ENCODE results near the gene UGGT2.
"Not testable (repeated sequence)": the region's sequence is repeated elsewhere in the genome, so short reads cannot be mapped to it uniquely, and the experiment has no call there.

The UGGT2 gene

DNA sequence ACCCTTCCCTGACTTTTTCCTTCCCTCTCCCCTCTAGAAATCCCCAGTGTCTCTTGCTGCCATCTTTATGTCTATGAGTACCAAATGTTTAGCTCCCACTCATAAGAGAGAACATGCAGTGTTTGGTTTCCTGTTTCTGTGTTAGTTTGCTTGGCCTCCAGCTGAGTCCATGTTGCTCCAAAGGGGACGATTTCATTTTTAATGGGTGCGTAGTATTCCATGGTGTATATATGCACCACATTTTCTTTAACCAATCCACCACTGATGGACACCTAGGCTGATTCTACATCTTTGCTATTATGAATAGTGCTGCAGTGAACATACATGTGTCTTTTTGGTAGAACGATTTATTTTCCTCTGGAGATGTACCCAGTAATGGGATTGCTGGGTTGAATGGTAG, 123.8 kb downstream of the UGGT2 start:
- H3K27ac ChIP-seq = no peak overlapping the region
- TF ChIP-seq ZFX (IDR thresholded peaks at IDR 0.05) = no peak
- TF ChIP-seq, protein P1, sequence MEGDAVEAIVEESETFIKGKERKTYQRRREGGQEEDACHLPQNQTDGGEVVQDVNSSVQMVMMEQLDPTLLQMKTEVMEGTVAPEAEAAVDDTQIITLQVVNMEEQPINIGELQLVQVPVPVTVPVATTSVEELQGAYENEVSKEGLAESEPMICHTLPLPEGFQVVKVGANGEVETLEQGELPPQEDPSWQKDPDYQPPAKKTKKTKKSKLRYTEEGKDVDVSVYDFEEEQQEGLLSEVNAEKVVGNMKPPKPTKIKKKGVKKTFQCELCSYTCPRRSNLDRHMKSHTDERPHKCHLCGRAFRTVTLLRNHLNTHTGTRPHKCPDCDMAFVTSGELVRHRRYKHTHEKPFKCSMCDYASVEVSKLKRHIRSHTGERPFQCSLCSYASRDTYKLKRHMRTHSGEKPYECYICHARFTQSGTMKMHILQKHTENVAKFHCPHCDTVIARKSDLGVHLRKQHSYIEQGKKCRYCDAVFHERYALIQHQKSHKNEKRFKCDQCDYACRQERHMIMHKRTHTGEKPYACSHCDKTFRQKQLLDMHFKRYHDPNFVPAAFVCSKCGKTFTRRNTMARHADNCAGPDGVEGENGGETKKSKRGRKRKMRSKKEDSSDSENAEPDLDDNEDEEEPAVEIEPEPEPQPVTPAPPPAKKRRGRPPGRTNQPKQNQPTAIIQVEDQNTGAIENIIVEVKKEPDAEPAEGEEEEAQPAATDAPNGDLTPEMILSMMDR (conservative IDR thresholded peaks at IDR 0.05) = no peak

DNA sequence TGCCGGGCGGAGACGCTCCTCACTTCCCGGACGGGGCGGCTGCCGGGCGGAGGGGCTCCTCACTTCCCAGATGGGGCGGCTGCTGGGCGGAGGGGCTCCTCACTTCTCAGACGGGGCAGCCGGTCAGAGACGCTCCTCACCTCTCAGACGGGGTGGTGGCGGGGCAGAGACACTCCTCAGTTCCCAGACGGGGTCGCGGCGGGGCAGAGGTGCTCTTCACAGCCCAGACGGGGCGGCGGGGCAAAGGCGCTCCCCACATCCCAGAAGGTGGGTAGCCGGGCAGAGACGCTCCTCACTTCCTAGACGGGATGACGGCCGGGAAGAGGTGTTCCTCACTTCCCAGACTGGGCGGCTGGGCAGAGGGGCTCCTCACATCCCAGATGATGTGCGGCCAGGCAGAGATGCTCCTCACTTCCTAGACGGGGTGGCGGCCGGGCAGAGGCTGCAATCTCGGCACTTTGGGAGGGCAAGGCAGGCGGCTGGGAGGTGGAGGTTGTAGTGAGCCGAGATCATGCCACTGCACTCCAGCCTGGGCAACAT, 124.8 kb downstream of the UGGT2 start:
- H3K27ac ChIP-seq = not testable (repeated sequence)

DNA sequence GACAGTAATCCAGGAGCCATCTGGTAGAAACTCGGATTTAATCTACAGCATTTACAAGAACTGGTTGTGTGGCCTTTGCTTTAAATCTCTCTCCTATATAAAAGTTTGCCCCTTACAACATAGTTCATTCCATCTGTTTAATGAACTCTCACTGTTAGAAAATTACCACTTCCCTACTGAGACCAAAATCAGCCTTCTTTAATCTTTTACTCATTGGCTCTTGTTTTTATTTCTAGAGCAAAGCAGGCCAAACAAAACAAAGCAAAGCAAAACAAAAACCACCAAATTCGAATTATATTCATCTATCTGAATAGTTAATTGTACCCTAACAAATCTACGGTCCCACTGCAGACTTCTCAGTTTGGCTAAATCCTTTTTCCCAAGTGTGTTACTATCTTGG, 127.0 kb downstream of the UGGT2 start:
- no peak for TF ChIP-seq ZFX (IDR thresholded peaks at IDR 0.05)
- TF ChIP-seq, protein P1 (conservative IDR thresholded peaks at IDR 0.05) = no peak
- H3K27ac ChIP-seq = no peak overlapping the region

DNA sequence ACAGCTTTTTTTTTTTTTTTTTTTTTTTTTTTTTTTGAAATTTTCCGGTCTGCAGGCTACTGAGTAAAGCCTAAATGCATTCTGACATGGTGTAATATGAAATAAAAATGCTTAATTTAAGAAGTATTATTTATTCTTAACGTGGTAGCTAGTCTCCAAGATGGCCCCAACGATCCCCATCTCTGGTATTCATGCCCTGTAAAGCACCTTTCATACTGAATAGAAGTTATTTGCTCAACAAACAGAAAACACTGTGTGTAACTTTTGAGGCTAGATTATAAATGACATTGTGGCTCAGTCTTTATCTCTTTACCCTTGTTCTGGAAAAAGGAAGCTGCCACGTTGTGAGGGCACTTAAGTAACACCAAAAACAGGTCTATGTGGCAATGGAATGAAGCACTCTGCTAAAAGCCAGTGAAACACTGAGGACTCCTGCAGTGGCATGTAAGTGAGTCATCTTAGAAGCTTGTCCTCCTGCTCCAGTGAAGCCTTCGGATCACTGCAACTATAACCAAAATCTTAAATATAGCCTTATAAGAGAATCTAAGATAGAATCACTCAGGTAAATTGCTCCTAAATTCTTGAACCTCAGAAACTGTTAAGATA, 128.7 kb downstream of the UGGT2 start:
- H3K27ac ChIP-seq = no peak overlapping the region
- no peak for TF ChIP-seq ZFX (IDR thresholded peaks at IDR 0.05)
- TF ChIP-seq, protein P1 (conservative IDR thresholded peaks at IDR 0.05) = no peak

DNA sequence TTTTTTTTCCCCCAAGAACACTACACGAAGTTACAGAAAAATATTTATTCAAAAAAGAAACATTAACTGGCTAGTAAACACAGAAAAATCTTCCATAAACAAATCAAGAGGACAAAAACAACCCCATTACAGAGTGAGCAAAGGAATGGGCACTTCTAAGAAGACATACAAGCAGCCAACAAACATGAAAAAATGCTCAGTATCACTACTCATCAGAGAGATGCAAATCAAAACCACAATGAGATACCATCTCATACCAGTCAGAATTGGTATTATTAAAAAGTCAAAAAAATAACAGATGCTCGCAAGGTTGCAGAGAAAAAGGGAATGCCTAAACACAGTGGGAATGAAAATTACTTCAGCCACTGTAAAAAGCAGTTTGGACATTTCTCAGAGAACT, 131.7 kb downstream of the UGGT2 start:
- H3K27ac ChIP-seq = no peak overlapping the region

DNA sequence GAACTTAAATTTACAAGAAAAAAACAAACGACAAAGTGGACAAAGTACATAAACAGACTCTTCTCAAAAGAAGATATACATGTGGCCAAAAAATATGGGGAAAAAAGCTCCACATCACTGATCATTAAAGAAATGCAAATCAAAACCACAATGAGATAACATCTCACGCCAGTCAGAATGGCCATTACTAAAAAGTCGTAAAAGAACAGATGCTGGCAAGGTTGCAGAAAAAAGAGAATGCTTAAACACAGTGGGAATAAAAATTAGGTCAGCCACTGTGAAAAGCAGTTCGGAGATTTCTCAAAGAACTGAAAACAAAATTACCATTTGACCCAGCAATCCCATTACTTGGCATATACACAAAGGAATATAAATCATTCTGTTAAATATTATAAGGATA, 132.7 kb downstream of the UGGT2 start:
- no peak overlapping the region for H3K27ac ChIP-seq
- TF ChIP-seq ZFX (IDR thresholded peaks at IDR 0.05) = no peak
- TF ChIP-seq, protein P1 (conservative IDR thresholded peaks at IDR 0.05) = no peak

More for the DNA sequence above, 131.7 kb downstream of the UGGT2 start:
- no peak for TF ChIP-seq ZFX (IDR thresholded peaks at IDR 0.05)

DNA sequence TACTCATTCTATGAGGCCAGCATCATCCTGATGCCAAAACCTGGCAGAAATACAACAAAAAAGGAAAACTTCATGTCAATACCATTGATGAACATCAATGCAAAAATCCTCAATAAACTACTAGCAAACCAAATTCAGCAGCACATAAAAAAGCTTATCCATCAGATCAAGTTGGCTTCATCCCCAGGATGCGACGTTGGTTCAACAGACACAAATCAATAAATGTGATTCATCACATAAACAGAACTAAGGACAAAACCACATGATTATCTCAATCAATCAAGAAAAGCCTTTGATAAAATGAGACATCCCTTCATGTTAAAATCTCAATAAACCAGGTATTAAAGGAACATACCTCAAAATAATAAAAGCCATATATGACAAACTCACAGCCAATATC, 134.3 kb downstream of the UGGT2 start:
- TF ChIP-seq ZFX (IDR thresholded peaks at IDR 0.05) = no peak
- TF ChIP-seq, protein P1 (conservative IDR thresholded peaks at IDR 0.05) = no peak

DNA sequence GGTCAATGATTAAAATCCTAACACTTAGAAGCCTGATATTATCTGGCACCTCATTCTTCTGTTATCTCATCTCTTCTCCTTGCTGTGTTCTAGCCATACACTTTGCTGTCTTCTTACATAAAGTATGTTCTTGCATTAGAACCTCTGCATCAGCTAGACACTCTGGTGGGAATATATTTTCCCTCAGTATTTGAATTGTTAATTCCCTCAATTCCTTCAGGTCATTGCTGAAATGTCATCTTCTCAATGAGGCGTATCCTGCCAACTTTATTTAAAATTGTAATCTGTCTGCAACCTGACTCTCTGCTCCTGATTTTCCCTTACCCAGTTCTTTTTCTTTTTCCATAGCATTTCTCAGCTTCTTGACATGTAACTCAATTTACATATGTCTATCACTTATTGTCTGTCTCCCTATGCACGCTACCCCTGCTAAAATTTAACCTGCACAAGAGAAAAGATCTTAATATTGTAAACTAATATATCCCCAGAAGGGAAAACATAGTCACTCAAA, 138.2 kb downstream of the UGGT2 start:
- H3K27ac ChIP-seq = no peak overlapping the region
- no peak for TF ChIP-seq ZFX (IDR thresholded peaks at IDR 0.05)
- TF ChIP-seq, protein P1 (conservative IDR thresholded peaks at IDR 0.05) = no peak

More for the DNA sequence above, 134.3 kb downstream of the UGGT2 start:
- H3K27ac ChIP-seq = no peak overlapping the region

Measured in C4-2B (cell line).